Measurements from ENCODE around the gene GCH1.
"Not testable (repeated sequence)": the region's sequence is repeated elsewhere in the genome, so short reads cannot be mapped to it uniquely, and the experiment has no call there.

Gene GCH1

GRCh38 chr14:54801482-54801881, 101.1 kb downstream of the GCH1 start:
- DNase-seq (ENCODE audit: low read depth in 2 of 2): not testable (repeated sequence)

GRCh38 chr14:54798465-54799124, 104.0 kb downstream of the GCH1 start:
- DNase-seq (ENCODE audit: low read depth in 2 of 2): no peak

GRCh38 chr14:54797986-54798385, 104.6 kb downstream of the GCH1 start:
- no peak for DNase-seq (ENCODE audit: low read depth in 2 of 2)

GRCh38 chr14:54797556-54797955, 105.1 kb downstream of the GCH1 start:
- no peak for DNase-seq (ENCODE audit: low read depth in 2 of 2)

GRCh38 chr14:54796961-54797360, 105.7 kb downstream of the GCH1 start:
- peak; percentile 60 to 68 for DNase-seq (ENCODE audit: low read depth in 2 of 2)

GRCh38 chr14:54794796-54795195, 107.8 kb downstream of the GCH1 start:
- DNase-seq (ENCODE audit: low read depth in 2 of 2): no peak

GRCh38 chr14:54794159-54794558, 108.5 kb downstream of the GCH1 start:
- no peak for DNase-seq (ENCODE audit: low read depth in 2 of 2)

GRCh38 chr14:54792288-54792687, 110.3 kb downstream of the GCH1 start:
- no peak for DNase-seq (ENCODE audit: low read depth in 2 of 2)
